HG03457 (cell line): Measurements from ENCODE around the gene PALM.
"Not testable (repeated sequence)": the region's sequence is repeated elsewhere in the genome, so short reads cannot be mapped to it uniquely, and the experiment has no call there.

Source experiments
- ATAC-seq: cut with Tn5 transposase; IDR thresholded peaks from one replicate; pipeline ENCODE4 v1.9.1; 2021; ENCODE audit warnings: moderate number of reproducible peaks; ENCODE audit not compliant: unreplicated experiment

The PALM gene

GRCh38 chr19:678791-679388 is 29.8 kb upstream of the PALM start:
- ATAC-seq, result no peak

GRCh38 chr19:679418-680286 is 29.1 kb upstream of the PALM start:
- peak; percentile 19 for ATAC-seq

GRCh38 chr19:680287-681028 is 28.3 kb upstream of the PALM start:
- ATAC-seq, result peak; percentile 41

- ATAC-seq, result no peak
Measured at GRCh38 chr19:681029-682019, 27.4 kb upstream of the PALM start.

- ATAC-seq, result no peak
Measured at GRCh38 chr19:682678-683320, 25.9 kb upstream of the PALM start.

- no peak for ATAC-seq
Measured at GRCh38 chr19:685454-685931, 23.2 kb upstream of the PALM start.

GRCh38 chr19:686589-687297 is 22.0 kb upstream of the PALM start:
- no peak for ATAC-seq

- no peak for ATAC-seq
Measured at GRCh38 chr19:687569-688166, 21.1 kb upstream of the PALM start.

GRCh38 chr19:688214-688613 is 20.5 kb upstream of the PALM start:
- no peak for ATAC-seq

GRCh38 chr19:688992-689391 is 19.7 kb upstream of the PALM start:
- no peak for ATAC-seq

GRCh38 chr19:690203-690602 is 18.5 kb upstream of the PALM start:
- no peak for ATAC-seq

- ATAC-seq, result no peak
Measured at GRCh38 chr19:694481-695351, 14.0 kb upstream of the PALM start.

- no peak for ATAC-seq
Measured at GRCh38 chr19:695352-695949, 13.3 kb upstream of the PALM start, which contains the start of gene PRSS57. PRSS57 (minus strand) TSS chr19:695452; CDS start chr19:695430, 22 bp downstream.

GRCh38 chr19:698529-698928 is 10.2 kb upstream of the PALM start:
- not testable (repeated sequence) for ATAC-seq

- ATAC-seq, result not testable (repeated sequence)
Measured at GRCh38 chr19:699885-700284, 8.8 kb upstream of the PALM start.

- ATAC-seq, result not testable (repeated sequence)
Measured at GRCh38 chr19:702847-703246, 5.9 kb upstream of the PALM start.

- ATAC-seq, result no peak
Measured at GRCh38 chr19:703329-703650, 5.4 kb upstream of the PALM start.
